ENCODE results near the gene SAP30L.

GRCh38 chr5:154442801-154443200 lies 3.0 kb upstream of the SAP30L start:
- TF ChIP-seq CTCF (IDR thresholded peaks at IDR 0.05) (no peak), POLR2A (IDR thresholded peaks at IDR 0.05) (no peak)
